ENCODE results near the gene ANGPTL4.
"Not testable (repeated sequence)": the region's sequence is repeated elsewhere in the genome, so short reads cannot be mapped to it uniquely, and the experiment has no call there.

DNA sequence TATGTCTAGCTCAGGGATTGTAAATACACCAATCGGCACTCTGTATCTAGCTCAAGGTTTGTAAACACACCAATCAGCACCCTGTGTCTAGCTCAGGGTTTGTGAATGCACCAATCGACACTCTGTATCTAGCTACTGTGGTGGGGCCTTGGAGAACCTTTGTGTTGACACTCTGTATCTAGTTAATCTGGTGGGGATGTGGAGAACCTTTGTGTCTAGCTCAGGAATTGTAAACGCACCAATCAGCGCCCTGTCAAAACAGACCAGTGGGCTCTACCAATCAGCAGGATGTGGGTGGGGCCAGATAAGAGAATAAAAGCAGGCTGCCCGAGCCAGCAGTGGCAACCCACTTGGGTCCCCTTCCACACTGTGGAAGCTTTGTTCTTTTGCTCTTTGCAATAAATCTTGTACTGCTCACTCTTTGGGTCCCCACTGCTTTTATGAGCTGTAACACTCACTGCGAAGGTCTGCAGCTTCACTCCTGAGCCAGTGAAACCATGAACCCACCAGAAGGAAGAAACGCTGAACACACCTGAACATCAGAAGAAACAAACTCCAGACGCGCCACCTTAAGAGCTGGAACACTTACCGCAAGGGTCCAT is 12.5 kb downstream of the ANGPTL4 start:
- TF ChIP-seq, protein P1, sequence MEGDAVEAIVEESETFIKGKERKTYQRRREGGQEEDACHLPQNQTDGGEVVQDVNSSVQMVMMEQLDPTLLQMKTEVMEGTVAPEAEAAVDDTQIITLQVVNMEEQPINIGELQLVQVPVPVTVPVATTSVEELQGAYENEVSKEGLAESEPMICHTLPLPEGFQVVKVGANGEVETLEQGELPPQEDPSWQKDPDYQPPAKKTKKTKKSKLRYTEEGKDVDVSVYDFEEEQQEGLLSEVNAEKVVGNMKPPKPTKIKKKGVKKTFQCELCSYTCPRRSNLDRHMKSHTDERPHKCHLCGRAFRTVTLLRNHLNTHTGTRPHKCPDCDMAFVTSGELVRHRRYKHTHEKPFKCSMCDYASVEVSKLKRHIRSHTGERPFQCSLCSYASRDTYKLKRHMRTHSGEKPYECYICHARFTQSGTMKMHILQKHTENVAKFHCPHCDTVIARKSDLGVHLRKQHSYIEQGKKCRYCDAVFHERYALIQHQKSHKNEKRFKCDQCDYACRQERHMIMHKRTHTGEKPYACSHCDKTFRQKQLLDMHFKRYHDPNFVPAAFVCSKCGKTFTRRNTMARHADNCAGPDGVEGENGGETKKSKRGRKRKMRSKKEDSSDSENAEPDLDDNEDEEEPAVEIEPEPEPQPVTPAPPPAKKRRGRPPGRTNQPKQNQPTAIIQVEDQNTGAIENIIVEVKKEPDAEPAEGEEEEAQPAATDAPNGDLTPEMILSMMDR (conservative IDR thresholded peaks at IDR 0.05; ENCODE audit: low read length), result not testable (repeated sequence)
- TF ChIP-seq EZH2phosphoT487 (IDR thresholded peaks at IDR 0.05; ENCODE audit: borderline replicate concordance), result not testable (repeated sequence)
